Activated CD4-positive, alpha-beta memory T cell treated with anti-CD3 and anti-CD28 coated beads for 36 hours (primary cell): ENCODE measurements around the gene ATP2C1. TPM values are rescaled to one million over a fixed set of nuclear protein-coding genes. Genes with fewer than 3 reads are reported as not detected.
A peak's percentile ranks its signal among the peaks of the same experiment; 100 is the strongest.
"Not testable (repeated sequence)": the region's sequence is repeated elsewhere in the genome, so short reads cannot be mapped to it uniquely, and the experiment has no call there.

ENCODE experiments used
- CTCF ChIA-PET: fragments of 350-600 bp; sonication (Branson Sonifier 250); formaldehyde crosslinking; loops from one replicate; lab custom pipeline; 2021; ENCODE audit warnings: antibody characterized with exemption, inconsistent platforms; lab: Charles Lee
- POLR2A ChIA-PET: fragments of 350-600 bp; sonication (Branson Sonifier 250); formaldehyde crosslinking; loops from one replicate; lab custom pipeline; 2021; ENCODE audit warnings: antibody characterized with exemption; lab: Charles Lee
- DNase-seq: peaks from one replicate; pipeline ENCODE4 v3.0.0-alpha.2; 2020
- H3K27ac Mint-ChIP-seq: one replicate; pipeline ENCODE4 v1.8.0; 2021; ENCODE audit warnings: mixed read lengths
- H3K27me3 Mint-ChIP-seq: one replicate; pipeline ENCODE4 v1.8.0; 2021; ENCODE audit warnings: mixed read lengths
- H3K36me3 Mint-ChIP-seq: one replicate; pipeline ENCODE4 v1.8.0; 2021; ENCODE audit warnings: mixed read lengths
- H3K4me1 Mint-ChIP-seq: one replicate; pipeline ENCODE4 v1.8.0; 2021; ENCODE audit warnings: low read depth, mixed read lengths
- H3K4me3 Mint-ChIP-seq: one replicate; pipeline ENCODE4 v1.8.0; 2021; ENCODE audit warnings: mild to moderate bottlenecking, mixed read lengths
- H3K9me3 Mint-ChIP-seq: one replicate; pipeline ENCODE4 v1.8.0; 2021; ENCODE audit warnings: mixed read lengths
- intact Hi-C: fragments of 100-400 bp; cut with micrococcal nuclease; formaldehyde crosslinking; loops from one replicate; pipeline ENCODE4 v1.15.1; 2023
- total RNA-seq, 2 experiments: library from RNA; stranded (reverse); gene quantifications; one replicate each; pipeline ENCODE4 v1.2.3, GENCODE V29; 2021

The ATP2C1 gene
- total RNA-seq, 2 experiments from 2014 or later = 49.8 to 53.2 TPM

GRCh38 chr3:130862130-130862529, 31.8 kb upstream of the ATP2C1 start:
- H3K27me3 Mint-ChIP-seq, H3K4me3 Mint-ChIP-seq, CTCF ChIA-PET, H3K36me3 Mint-ChIP-seq, H3K4me1 Mint-ChIP-seq, H3K9me3 Mint-ChIP-seq, intact Hi-C loops, DNase-seq, H3K27ac Mint-ChIP-seq: not testable (repeated sequence)
- POLR2A ChIA-PET = interaction anchor here (0.6 kb wide), 1 partner anchor 25 kb away, joined by 4 read pairs; no protein-coding TSS in a partner anchor

- no peaks in the 10 kb centered on the region for H3K36me3 Mint-ChIP-seq
- DNase-seq = no peak
- H3K27me3 Mint-ChIP-seq = peaks cover 1% of the 10 kb centered on the region
- H3K4me1 Mint-ChIP-seq = no peaks in the 10 kb centered on the region
- ChIA-PET POLR2A (no interaction called here), CTCF (no interaction called here)
- intact Hi-C loops = no loop called here
- H3K27ac Mint-ChIP-seq = no peak overlapping the region
- no peak overlapping the region for H3K4me3 Mint-ChIP-seq
- peaks cover 4% of the 10 kb centered on the region for H3K9me3 Mint-ChIP-seq
These were observed 28.4 kb upstream of the ATP2C1 start for GRCh38 chr3:130865489-130865888.

GRCh38 chr3:130866327-130866726, 27.6 kb upstream of the ATP2C1 start:
- no peak overlapping the region for H3K4me3 Mint-ChIP-seq

DNA sequence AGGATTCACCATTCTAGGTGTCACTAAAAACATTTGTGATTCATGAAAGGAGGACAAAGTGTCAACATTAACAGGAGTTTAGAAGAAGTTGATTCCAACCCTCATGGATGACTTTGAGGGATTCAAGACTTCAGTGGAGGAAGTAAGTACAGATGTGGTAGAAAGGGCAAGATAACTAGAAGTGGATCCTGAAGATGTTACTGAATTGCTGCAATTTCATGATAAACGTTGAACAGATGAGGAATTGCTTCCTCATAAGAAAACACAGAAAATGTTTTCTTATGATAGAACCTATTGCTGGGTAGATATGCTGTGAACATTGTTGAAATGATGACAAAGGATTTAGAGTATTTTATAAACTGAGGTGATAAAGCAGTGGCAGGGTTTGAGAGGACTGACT, 23.5 kb upstream of the ATP2C1 start:
- CTCF ChIA-PET = no interaction called here
- DNase-seq = no peak
- Mint-ChIP-seq H3K4me1 (no peaks in the 10 kb centered on the region), H3K4me3 (no peak overlapping the region), H3K27ac (no peak overlapping the region), H3K9me3 (peaks cover 4% of the 10 kb centered on the region), H3K36me3 (no peaks in the 10 kb centered on the region), H3K27me3 (no peaks in the 10 kb centered on the region)
- intact Hi-C loops = no loop called here
- POLR2A ChIA-PET = no interaction called here

More at GRCh38 chr3:130866327-130866726, 27.6 kb upstream of the ATP2C1 start:
- Mint-ChIP-seq H3K27me3 (peaks cover 1% of the 10 kb centered on the region), H3K9me3 (peaks cover 4% of the 10 kb centered on the region), H3K36me3 (no peaks in the 10 kb centered on the region), H3K27ac (no peak overlapping the region), H3K4me1 (no peaks in the 10 kb centered on the region)
- POLR2A ChIA-PET = no interaction called here
- intact Hi-C loops = no loop called here
- CTCF ChIA-PET = interaction anchor here (0.9 kb wide), 1 partner anchor 26 kb away, joined by 3 read pairs; no protein-coding TSS in a partner anchor
- no peak for DNase-seq

GRCh38 chr3:130876594-130876993, 17.3 kb upstream of the ATP2C1 start:
- H3K4me3 Mint-ChIP-seq = no peak overlapping the region
- no peaks in the 10 kb centered on the region for H3K4me1 Mint-ChIP-seq
- peaks cover 4% of the 10 kb centered on the region for H3K27me3 Mint-ChIP-seq
- no peak overlapping the region for H3K27ac Mint-ChIP-seq
- intact Hi-C loops = no loop called here
- peaks cover 23% of the 10 kb centered on the region for H3K9me3 Mint-ChIP-seq
- no peak for DNase-seq
- ChIA-PET CTCF (no interaction called here), POLR2A (no interaction called here)
- H3K36me3 Mint-ChIP-seq = peaks cover 6% of the 10 kb centered on the region

- Mint-ChIP-seq H3K4me1 (no peaks in the 10 kb centered on the region), H3K4me3 (no peak overlapping the region), H3K36me3 (peaks cover 8% of the 10 kb centered on the region), H3K9me3 (peaks cover 26% of the 10 kb centered on the region), H3K27ac (no peak overlapping the region), H3K27me3 (peaks cover 10% of the 10 kb centered on the region)
- POLR2A ChIA-PET = no interaction called here
- intact Hi-C loops = no loop called here
- DNase-seq = no peak
- CTCF ChIA-PET = interaction anchor here (0.8 kb wide), 1 partner anchor 14 kb away, joined by 4 read pairs; no protein-coding TSS in a partner anchor
These were observed 15.4 kb upstream of the ATP2C1 start for GRCh38 chr3:130878464-130878863.

DNA sequence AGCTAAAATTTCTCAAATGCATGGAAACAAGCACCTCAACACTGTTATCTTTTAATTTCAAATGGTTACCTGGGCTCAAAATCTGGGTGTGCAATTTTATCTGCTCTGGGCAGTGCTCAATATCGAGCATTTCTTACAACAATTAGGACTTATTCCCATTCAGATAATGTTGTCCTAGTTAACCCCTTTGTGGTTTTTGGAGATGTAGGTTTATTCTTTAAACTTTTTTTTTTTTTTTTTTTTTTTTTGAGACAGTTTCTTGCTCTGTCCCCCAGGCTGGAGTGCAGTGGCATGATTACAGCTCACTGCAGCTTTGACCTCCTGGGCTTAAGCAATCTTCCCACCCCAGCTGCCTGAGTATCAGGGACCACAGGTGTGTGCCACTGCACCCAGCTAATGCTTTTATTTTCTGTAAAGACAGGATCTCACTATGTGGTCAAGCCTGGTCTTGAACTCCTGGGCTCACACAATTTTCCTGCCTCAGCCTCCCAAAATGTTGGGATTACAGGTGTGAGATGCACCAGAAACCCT, 4.4 kb upstream of the ATP2C1 start:
- DNase-seq = no peak
- H3K4me1 Mint-ChIP-seq = peaks cover 4% of the 10 kb centered on the region
- no peak overlapping the region for H3K27ac Mint-ChIP-seq
- CTCF ChIA-PET = no interaction called here
- no peak overlapping the region for H3K4me3 Mint-ChIP-seq
- POLR2A ChIA-PET = no interaction called here
- intact Hi-C loops = no loop called here
- peaks cover 16% of the 10 kb centered on the region for H3K27me3 Mint-ChIP-seq
- H3K36me3 Mint-ChIP-seq = peaks cover under 1% of the 10 kb centered on the region
- peaks cover 2% of the 10 kb centered on the region for H3K9me3 Mint-ChIP-seq

GRCh38 chr3:130892759-130893375, 1.0 kb upstream of the ATP2C1 start:
- Mint-ChIP-seq H3K27me3 (no peaks in the 10 kb centered on the region), H3K4me3 (peak overlapping the region; percentile 95), H3K36me3 (peaks cover 6% of the 10 kb centered on the region), H3K27ac (peak overlapping the region; percentile 99), H3K9me3 (no peaks in the 10 kb centered on the region), H3K4me1 (peaks cover 36% of the 10 kb centered on the region)
- intact Hi-C loops = loop anchor here (1.0 to 5.0 kb wide), 8 partner anchors 43 to 617 kb away; partner anchors contain the start of genes ASTE1, MRPL3, NEK11 and NUDT16
- peak; percentile 69 for DNase-seq
- CTCF ChIA-PET = interaction anchor here (0.7 to 6.5 kb wide), 36 partner anchors 12 to 617 kb away, joined by 3 to 114 read pairs (median 4); partner anchors contain the start of genes ASTE1, NEK11, NUDT16 and PIK3R4
- POLR2A ChIA-PET = interaction anchor here (0.6 to 3.8 kb wide), 9 partner anchors 10 to 151 kb away, joined by 3 to 28 read pairs (median 5); partner anchors contain the start of genes ASTE1, NEK11 and PIK3R4

- Mint-ChIP-seq H3K9me3 (no peaks in the 10 kb centered on the region), H3K27me3 (no peaks in the 10 kb centered on the region), H3K4me1 (peaks cover 42% of the 10 kb centered on the region), H3K36me3 (peaks cover 6% of the 10 kb centered on the region), H3K4me3 (peak overlapping the region; percentile 95), H3K27ac (peak overlapping the region; percentile 99)
- CTCF ChIA-PET = interaction anchor here (0.7 to 6.5 kb wide), 21 partner anchors 10 to 616 kb away, joined by 3 to 114 read pairs (median 4); partner anchors contain the start of genes NUDT16 and PIK3R4
- intact Hi-C loops = loop anchor here (5.0 kb wide), 1 partner anchor 608 kb away; the partner anchor contains the start of gene MRPL3
- DNase-seq = peak; percentile 54
- POLR2A ChIA-PET = interaction anchor here (1.0 to 3.8 kb wide), 8 partner anchors 11 to 152 kb away, joined by 3 to 28 read pairs (median 6); partner anchors contain the start of genes ASTE1, NEK11 and PIK3R4
These were observed 474 bp downstream of the ATP2C1 start for GRCh38 chr3:130894130-130894985.

DNA sequence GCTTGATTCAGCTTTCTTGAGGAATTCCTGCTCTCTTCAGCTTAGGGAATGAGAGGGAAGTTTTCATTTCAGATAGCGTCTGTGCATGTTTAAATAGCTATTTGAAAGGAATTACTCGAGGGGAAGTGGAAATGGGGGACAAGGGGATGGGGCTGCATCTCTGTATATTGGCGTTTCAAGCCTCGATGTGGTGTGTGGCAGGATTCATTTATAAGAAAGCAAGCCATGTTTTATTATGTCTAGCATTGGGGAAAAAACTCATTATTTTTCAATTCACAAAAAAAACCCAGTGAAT, 1.0 kb downstream of the ATP2C1 start:
- H3K27me3 Mint-ChIP-seq = no peaks in the 10 kb centered on the region
- peaks cover 6% of the 10 kb centered on the region for H3K36me3 Mint-ChIP-seq
- ChIA-PET POLR2A (interaction anchor here (2.0 to 3.8 kb wide), 3 partner anchors 13 to 131 kb away, joined by 6 to 28 read pairs (median 12); partner anchors contain the start of genes ASTE1 and NEK11), CTCF (interaction anchor here (0.9 to 6.5 kb wide), 4 partner anchors 20 to 148 kb away, joined by 3 to 114 read pairs (median 17); partner anchors contain the start of gene PIK3R4)
- peak overlapping the region; percentile 95 for H3K4me3 Mint-ChIP-seq
- no peaks in the 10 kb centered on the region for H3K9me3 Mint-ChIP-seq
- H3K27ac Mint-ChIP-seq = peak overlapping the region; percentile 84
- DNase-seq = no peak
- peaks cover 42% of the 10 kb centered on the region for H3K4me1 Mint-ChIP-seq
- intact Hi-C loops = loop anchor here (5.0 kb wide), 2 partner anchors 607 to 1827 kb away; partner anchors contain the start of genes MRPL3 and NPHP3

DNA sequence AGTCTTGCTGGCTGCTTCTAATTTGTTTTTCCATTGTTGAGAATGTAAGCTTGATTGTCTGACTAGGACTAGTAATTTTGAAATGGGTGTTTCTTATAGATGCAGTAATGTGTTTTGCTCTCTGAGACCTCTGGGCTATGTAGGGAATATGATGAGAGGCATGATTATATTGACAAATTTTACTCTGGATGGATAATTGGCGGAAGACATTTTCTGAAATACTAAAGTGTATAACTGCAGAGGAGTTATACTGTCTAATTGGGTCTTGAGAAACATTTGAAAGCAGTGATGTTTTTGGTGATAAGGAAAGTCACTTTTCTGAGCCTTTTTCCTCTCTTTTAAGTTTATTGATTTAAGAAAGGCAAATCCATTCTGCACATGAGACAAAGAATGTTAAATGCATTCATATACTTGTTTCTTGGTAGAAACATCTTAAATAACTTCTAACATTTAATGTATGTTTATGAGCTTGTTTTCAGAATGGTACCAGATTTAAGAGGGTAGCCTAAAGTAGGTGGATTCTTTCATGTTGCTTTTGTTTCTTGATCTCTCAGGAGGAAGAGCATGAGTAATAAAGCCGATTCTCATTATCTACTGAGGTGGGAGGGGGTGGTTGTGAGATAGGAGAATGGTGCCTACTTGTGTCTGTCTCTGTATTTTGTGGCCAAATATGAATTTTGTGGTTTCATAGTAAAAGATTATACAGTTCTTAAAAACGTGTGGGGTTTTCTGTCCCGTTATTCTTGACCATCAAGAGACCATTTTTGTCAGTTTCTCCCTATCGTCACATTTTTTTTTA, 2.0 kb downstream of the ATP2C1 start:
- Mint-ChIP-seq H3K27me3 (no peaks in the 10 kb centered on the region), H3K4me3 (peak overlapping the region; percentile 95), H3K27ac (peak overlapping the region; percentile 21), H3K36me3 (peaks cover 6% of the 10 kb centered on the region), H3K9me3 (no peaks in the 10 kb centered on the region), H3K4me1 (peaks cover 42% of the 10 kb centered on the region)
- ChIA-PET CTCF (interaction anchor here (0.9 to 6.5 kb wide), 3 partner anchors 9 to 135 kb away, joined by 3 to 114 read pairs (median 4); no protein-coding TSS in a partner anchor), POLR2A (interaction anchor here (2.0 to 3.8 kb wide), 2 partner anchors 12 to 46 kb away, joined by 6 to 28 read pairs; no protein-coding TSS in a partner anchor)
- intact Hi-C loops = loop anchor here (1.0 to 5.0 kb wide), 2 partner anchors 12 to 1826 kb away; partner anchors contain the start of gene NPHP3
- DNase-seq = peak; percentile 15
